SK-N-SH treated with all-trans-retinoic acid at 6 μM for 48 hours (cell line): Measurements from ENCODE around the gene RUNX3.

Experiments used
- ATAC-seq: fragments of 200-7000 bp; cut with Tn5 transposase; 3 replicates; pipeline ENCODE4 v1.9.1; 2020; ENCODE audit warnings: mild to moderate bottlenecking, moderate library complexity
- ARNTL ChIP-seq: fragments of 450-650 bp; formaldehyde crosslinking; IDR thresholded peaks from 2 replicates; pipeline ENCODE4 v1.5.0; 2020; ENCODE audit warnings: low read depth, mild to moderate bottlenecking, moderate library complexity, borderline replicate concordance
- ESRRG ChIP-seq: fragments of 250-450 bp; sonication (Bioruptor Pico); IDR thresholded peaks from 2 replicates; pipeline ENCODE4 v1.6.1; 2021; ENCODE audit warnings: mild to moderate bottlenecking
- GLIS3 ChIP-seq: fragments of 250-450 bp; sonication (Bioruptor Pico); IDR thresholded peaks from 2 replicates; pipeline ENCODE4 v1.5.0; 2020; ENCODE audit warnings: mild to moderate bottlenecking, moderate library complexity
- ISL1 ChIP-seq: fragments of 250-450 bp; sonication (Bioruptor Pico); IDR thresholded peaks from 2 replicates; pipeline ENCODE4 v2.1.2; 2022; ENCODE audit warnings: mild to moderate bottlenecking, moderate library complexity
- OSR1 ChIP-seq: fragments of 250-450 bp; sonication (Bioruptor Pico); IDR thresholded peaks from 2 replicates; pipeline ENCODE4 v1.8.0; 2022; ENCODE audit warnings: moderate library complexity, mild to moderate bottlenecking, inconsistent platforms
- PPARA ChIP-seq: fragments of 250-450 bp; sonication (Bioruptor Pico); IDR thresholded peaks from 2 replicates; pipeline ENCODE4 v1.5.0; 2020; ENCODE audit warnings: mild to moderate bottlenecking, borderline replicate concordance
- RARB ChIP-seq: fragments of 250-450 bp; sonication (Bioruptor Pico); IDR thresholded peaks from 2 replicates; pipeline ENCODE4 v1.8.0; 2021; ENCODE audit warnings: mild to moderate bottlenecking, moderate library complexity
- TCF4 ChIP-seq: fragments of 250-450 bp; sonication (Bioruptor Pico); IDR thresholded peaks from 2 replicates; pipeline ENCODE4 v1.8.0; 2021; ENCODE audit warnings: mild to moderate bottlenecking, moderate library complexity, borderline replicate concordance
- TOX ChIP-seq: fragments of 250-450 bp; sonication (Bioruptor Pico); IDR thresholded peaks from 2 replicates; pipeline ENCODE4 v1.8.0; 2021; ENCODE audit warnings: mild to moderate bottlenecking, moderate library complexity, borderline replicate concordance
- ZC3H10 ChIP-seq: fragments of 250-450 bp; sonication (Bioruptor Pico); IDR thresholded peaks from 2 replicates; pipeline ENCODE4 v1.5.1; 2021; ENCODE audit warnings: mild to moderate bottlenecking, moderate library complexity
- ZFP30 ChIP-seq: fragments of 450-650 bp; formaldehyde crosslinking; IDR thresholded peaks from 2 replicates; pipeline ENCODE4 v1.5.0; 2022; ENCODE audit warnings: mild to moderate bottlenecking, moderate library complexity
- ZNF565 ChIP-seq: fragments of 450-650 bp; formaldehyde crosslinking; conservative IDR thresholded peaks from 2 replicates; pipeline ENCODE4 v1.5.0; 2020; ENCODE audit warnings: low read depth, mild to moderate bottlenecking, moderate library complexity
- ZNF8 ChIP-seq: fragments of 450-650 bp; formaldehyde crosslinking; IDR thresholded peaks from 2 replicates; pipeline ENCODE4 v1.5.0; 2020; ENCODE audit warnings: mild to moderate bottlenecking, moderate library complexity
- TF ChIP-seq, protein P1 (sequence below): fragments of 250-450 bp; sonication (Bioruptor Pico); IDR thresholded peaks from 2 replicates; pipeline ENCODE4 v1.8.0; 2020; ENCODE audit warnings: mild to moderate bottlenecking, moderate library complexity, borderline replicate concordance
- TF ChIP-seq, protein P2 (sequence below): fragments of 250-450 bp; sonication (Bioruptor Pico); IDR thresholded peaks from 2 replicates; pipeline ENCODE4 v1.5.0; 2020; ENCODE audit warnings: mild to moderate bottlenecking, moderate library complexity
- TF ChIP-seq, protein P3 (sequence below): fragments of 250-450 bp; sonication (Bioruptor Pico); IDR thresholded peaks from 2 replicates; pipeline ENCODE4 v1.8.0; 2021; ENCODE audit warnings: low read depth, mild to moderate bottlenecking, moderate library complexity, borderline replicate concordance
- TF ChIP-seq, protein P4 (sequence below): fragments of 250-450 bp; sonication (Bioruptor Pico); IDR thresholded peaks from 2 replicates; pipeline ENCODE4 v1.5.1; 2021; ENCODE audit warnings: mild to moderate bottlenecking, moderate library complexity

The RUNX3 gene

DNA sequence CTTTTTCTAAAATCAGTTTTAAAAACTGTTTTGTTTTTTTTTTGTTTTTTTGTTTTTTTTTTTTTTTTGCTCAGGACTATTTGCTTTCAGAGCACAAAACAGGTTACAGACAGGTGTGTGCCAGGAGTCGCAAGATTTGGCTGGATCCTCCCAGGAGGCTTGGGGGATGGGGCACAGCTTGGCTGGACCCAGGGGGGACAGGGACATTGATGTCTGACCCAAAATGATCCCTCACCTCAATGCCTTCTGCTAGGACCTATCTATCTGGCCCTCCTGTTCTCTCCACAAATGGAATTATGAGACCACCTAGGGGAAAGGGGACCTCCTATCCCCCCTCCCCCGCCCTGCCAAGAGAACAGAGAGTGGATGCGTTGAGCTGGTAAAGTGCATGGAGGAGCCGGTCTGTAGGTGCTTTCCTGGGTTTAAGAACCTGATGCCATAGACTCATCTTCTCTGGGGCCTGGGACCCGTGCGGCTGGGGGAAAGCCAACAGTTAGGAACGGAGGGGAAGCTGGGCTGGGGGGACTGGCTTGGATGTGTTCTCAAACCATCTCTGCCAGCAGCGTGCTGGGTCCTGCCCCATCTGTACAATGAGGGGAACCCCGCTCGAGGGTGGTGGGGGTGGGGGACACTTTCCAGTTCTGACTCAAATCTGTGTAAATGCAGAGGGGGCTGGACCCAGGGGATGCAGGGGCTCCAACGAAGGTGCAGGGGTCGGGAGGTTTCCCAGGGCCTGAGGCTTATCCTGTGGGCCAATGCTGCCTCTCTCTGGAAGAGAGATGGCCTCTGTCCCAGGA is 28.9 kb downstream of the RUNX3 start:
- no peak for ATAC-seq
- no peak for TF ChIP-seq RARB (CRISPR knock-in tag)
- no peak for TF ChIP-seq TCF4 (CRISPR knock-in tag)
- TF ChIP-seq, protein P1, sequence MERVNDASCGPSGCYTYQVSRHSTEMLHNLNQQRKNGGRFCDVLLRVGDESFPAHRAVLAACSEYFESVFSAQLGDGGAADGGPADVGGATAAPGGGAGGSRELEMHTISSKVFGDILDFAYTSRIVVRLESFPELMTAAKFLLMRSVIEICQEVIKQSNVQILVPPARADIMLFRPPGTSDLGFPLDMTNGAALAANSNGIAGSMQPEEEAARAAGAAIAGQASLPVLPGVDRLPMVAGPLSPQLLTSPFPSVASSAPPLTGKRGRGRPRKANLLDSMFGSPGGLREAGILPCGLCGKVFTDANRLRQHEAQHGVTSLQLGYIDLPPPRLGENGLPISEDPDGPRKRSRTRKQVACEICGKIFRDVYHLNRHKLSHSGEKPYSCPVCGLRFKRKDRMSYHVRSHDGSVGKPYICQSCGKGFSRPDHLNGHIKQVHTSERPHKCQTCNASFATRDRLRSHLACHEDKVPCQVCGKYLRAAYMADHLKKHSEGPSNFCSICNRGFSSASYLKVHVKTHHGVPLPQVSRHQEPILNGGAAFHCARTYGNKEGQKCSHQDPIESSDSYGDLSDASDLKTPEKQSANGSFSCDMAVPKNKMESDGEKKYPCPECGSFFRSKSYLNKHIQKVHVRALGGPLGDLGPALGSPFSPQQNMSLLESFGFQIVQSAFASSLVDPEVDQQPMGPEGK (CRISPR knock-in tag), result no peak
- TF ChIP-seq, protein P2, sequence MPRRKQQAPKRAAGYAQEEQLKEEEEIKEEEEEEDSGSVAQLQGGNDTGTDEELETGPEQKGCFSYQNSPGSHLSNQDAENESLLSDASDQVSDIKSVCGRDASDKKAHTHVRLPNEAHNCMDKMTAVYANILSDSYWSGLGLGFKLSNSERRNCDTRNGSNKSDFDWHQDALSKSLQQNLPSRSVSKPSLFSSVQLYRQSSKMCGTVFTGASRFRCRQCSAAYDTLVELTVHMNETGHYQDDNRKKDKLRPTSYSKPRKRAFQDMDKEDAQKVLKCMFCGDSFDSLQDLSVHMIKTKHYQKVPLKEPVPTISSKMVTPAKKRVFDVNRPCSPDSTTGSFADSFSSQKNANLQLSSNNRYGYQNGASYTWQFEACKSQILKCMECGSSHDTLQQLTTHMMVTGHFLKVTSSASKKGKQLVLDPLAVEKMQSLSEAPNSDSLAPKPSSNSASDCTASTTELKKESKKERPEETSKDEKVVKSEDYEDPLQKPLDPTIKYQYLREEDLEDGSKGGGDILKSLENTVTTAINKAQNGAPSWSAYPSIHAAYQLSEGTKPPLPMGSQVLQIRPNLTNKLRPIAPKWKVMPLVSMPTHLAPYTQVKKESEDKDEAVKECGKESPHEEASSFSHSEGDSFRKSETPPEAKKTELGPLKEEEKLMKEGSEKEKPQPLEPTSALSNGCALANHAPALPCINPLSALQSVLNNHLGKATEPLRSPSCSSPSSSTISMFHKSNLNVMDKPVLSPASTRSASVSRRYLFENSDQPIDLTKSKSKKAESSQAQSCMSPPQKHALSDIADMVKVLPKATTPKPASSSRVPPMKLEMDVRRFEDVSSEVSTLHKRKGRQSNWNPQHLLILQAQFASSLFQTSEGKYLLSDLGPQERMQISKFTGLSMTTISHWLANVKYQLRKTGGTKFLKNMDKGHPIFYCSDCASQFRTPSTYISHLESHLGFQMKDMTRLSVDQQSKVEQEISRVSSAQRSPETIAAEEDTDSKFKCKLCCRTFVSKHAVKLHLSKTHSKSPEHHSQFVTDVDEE, result no peak
- TF ChIP-seq, all 23 proteins: peak for 0

DNA sequence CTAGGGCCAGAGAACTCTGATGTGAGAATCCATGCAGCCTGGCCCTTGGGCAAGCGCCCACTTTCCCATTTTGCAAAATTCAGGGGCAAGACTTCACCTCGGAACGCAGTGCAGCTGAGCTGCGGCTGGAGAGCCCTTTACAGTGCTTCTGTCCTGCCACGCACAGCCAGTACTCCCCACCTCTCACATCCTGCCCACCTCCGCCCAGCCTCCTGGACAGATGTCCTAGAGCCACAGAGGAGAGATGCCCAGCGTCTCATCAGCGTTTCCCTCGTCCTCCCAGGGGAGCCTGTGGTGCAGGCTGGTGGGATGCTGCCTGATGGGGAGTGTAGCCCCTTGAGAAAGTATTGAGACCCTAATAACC is 29.6 kb downstream of the RUNX3 start:
- TF ChIP-seq ZNF8 (CRISPR knock-in tag), result no peak
- ATAC-seq, result no peak

DNA sequence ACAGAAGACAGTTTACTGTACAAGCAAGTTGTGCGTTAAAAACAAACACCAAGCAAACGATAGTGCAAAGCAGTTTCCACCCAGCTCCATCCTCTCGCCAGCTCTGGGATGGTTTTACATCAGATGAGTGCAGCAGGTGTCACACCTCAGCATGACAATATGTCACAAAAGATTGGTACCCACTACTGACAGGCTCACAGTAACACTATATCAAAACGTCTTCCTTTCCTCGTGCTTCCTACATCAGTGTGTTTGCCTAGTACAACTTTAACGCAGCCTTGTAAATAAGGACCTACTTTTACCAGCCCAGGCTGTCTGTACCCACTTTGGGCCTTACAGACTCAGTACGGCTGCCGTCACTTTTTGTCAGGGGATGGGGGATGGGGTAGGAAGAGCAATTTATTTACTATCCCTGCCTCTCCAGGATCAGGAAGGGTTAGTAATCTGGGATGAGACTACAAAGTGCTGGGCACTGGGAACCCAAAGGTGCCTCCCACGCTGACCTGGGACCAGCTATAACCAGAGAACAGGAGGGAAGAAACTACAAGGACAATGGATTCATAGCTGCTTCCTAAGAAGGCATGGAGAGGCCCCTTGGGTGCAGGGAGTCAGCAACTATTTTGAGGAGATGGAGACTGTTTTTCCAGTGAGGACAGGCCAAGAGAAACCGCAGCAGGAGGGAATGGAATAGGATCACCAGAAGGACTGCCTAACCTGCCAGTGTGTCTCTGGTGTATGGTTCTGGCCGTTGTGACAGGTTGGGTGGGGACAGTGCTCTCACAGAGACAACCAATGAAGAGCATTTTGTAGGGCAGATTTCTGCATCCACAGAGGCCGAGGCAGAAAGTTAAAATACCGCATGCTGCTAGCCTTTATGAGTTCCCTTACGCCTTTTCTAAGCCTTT is 30.2 kb downstream of the RUNX3 start:
- TF ChIP-seq ZFP30 (CRISPR knock-in tag) (no peak), ARNTL (CRISPR knock-in tag) (no peak), PPARA (no peak), ISL1 (CRISPR knock-in tag) (no peak), OSR1 (CRISPR knock-in tag) (no peak), ZNF8 (CRISPR knock-in tag) (no peak), GLIS3 (CRISPR knock-in tag) (no peak), RARB (CRISPR knock-in tag) (no peak), TOX (CRISPR knock-in tag) (no peak), ZC3H10 (CRISPR knock-in tag) (no peak), ZNF565 (CRISPR knock-in tag) (no peak), ESRRG (no peak), TCF4 (CRISPR knock-in tag) (no peak)
- TF ChIP-seq, protein P1 (CRISPR knock-in tag), result no peak
- TF ChIP-seq, protein P3, sequence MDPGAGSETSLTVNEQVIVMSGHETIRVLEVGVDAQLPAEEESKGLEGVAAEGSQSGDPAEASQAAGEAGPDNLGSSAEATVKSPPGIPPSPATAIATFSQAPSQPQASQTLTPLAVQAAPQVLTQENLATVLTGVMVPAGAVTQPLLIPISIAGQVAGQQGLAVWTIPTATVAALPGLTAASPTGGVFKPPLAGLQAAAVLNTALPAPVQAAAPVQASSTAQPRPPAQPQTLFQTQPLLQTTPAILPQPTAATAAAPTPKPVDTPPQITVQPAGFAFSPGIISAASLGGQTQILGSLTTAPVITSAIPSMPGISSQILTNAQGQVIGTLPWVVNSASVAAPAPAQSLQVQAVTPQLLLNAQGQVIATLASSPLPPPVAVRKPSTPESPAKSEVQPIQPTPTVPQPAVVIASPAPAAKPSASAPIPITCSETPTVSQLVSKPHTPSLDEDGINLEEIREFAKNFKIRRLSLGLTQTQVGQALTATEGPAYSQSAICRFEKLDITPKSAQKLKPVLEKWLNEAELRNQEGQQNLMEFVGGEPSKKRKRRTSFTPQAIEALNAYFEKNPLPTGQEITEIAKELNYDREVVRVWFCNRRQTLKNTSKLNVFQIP (CRISPR knock-in tag), result no peak
- TF ChIP-seq, protein P4, sequence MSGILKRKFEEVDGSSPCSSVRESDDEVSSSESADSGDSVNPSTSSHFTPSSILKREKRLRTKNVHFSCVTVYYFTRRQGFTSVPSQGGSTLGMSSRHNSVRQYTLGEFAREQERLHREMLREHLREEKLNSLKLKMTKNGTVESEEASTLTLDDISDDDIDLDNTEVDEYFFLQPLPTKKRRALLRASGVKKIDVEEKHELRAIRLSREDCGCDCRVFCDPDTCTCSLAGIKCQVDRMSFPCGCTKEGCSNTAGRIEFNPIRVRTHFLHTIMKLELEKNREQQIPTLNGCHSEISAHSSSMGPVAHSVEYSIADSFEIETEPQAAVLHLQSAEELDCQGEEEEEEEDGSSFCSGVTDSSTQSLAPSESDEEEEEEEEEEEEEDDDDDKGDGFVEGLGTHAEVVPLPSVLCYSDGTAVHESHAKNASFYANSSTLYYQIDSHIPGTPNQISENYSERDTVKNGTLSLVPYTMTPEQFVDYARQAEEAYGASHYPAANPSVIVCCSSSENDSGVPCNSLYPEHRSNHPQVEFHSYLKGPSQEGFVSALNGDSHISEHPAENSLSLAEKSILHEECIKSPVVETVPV, result no peak
- TF ChIP-seq, protein P2, result no peak
- ATAC-seq, result no peak
